ENCODE results near the gene PROSER1.
"Not testable (repeated sequence)": the region's sequence is repeated elsewhere in the genome, so short reads cannot be mapped to it uniquely, and the experiment has no call there.

PROSER1 gene

DNA sequence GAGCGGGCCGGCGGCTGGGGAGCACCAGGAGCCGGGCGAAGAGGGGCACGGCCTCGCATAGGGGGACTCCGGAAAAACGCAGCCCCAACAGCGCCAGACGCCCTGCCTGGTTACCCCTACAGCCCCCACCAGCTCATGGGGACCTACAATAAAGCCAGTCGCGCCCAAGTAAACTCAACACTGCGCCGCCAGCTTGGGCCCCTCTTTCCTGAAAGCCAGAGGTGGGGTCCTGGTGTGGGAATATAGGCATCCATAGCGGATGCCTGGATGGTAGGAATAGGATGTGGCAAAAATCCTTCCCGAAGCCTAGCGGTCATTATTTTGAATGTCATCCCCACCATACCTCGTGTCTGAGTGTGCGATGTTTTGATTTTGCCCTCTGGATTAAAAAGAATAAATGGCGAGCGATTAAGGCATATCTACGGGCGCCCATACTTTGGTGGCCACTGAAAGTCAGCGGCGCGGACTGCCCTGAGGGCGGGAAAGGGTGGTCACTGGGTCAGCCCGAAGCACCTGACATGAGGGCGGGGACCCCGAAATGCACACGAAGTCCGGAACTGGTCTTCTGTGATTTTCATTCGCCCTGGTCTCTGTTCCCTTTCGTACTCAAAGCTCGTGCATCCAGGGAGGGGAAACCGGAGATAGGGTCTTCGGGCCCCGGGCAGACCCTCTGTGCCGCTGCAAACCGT, at the start of gene PROSER1, which contains the start of gene NHLRC3:
TSS of gene PROSER1 (minus strand) at position 210 of the 689 bp plus-strand sequence. CDS start 847 bp downstream, outside the sequence.
TSS of gene NHLRC3 (plus strand) at position 577 of the 689 bp plus-strand sequence. CDS start 184 bp downstream, outside the sequence.
- Histone ChIP-seq H3K4me1 (no peaks in the 10 kb centered on the region), H3K79me2 (peaks cover 7% of the 10 kb centered on the region)

GRCh38 chr13:39086251-39086945, 48.5 kb upstream of the PROSER1 start:
- not testable (repeated sequence) for H3K27me3 ChIP-seq (ENCODE audit: control insufficient read depth, insufficient read depth, low read length); H3K4me3 ChIP-seq (ENCODE audit: low read depth, low read length); H3K4me2 ChIP-seq (ENCODE audit: low read length); H3K27ac ChIP-seq; H3K4me1 ChIP-seq; H3K36me3 ChIP-seq (ENCODE audit: control insufficient read depth, insufficient read depth, low read length); H3K9ac ChIP-seq; H3K79me2 ChIP-seq; H3K9me3 ChIP-seq (ENCODE audit: control insufficient read depth, low read length); H2AFZ ChIP-seq

More for the DNA sequence above, at the start of gene PROSER1, which contains the start of gene NHLRC3:
- peak within 1 kb of the TSS; percentile 97 for H3K4me3 ChIP-seq (ENCODE audit: low read depth, low read length)
- H3K27ac ChIP-seq: peak within 1 kb of the TSS; percentile 89
- peak within 1 kb of the TSS; percentile 91 for H2AFZ ChIP-seq
- no peaks in the 10 kb centered on the region for H3K27me3 ChIP-seq (ENCODE audit: control insufficient read depth, insufficient read depth, low read length)
- no peaks in the 10 kb centered on the region for H3K9me3 ChIP-seq (ENCODE audit: control insufficient read depth, low read length)
- peak within 1 kb of the TSS; percentile 19 for H3K9ac ChIP-seq
- TF ChIP-seq, protein P1, sequence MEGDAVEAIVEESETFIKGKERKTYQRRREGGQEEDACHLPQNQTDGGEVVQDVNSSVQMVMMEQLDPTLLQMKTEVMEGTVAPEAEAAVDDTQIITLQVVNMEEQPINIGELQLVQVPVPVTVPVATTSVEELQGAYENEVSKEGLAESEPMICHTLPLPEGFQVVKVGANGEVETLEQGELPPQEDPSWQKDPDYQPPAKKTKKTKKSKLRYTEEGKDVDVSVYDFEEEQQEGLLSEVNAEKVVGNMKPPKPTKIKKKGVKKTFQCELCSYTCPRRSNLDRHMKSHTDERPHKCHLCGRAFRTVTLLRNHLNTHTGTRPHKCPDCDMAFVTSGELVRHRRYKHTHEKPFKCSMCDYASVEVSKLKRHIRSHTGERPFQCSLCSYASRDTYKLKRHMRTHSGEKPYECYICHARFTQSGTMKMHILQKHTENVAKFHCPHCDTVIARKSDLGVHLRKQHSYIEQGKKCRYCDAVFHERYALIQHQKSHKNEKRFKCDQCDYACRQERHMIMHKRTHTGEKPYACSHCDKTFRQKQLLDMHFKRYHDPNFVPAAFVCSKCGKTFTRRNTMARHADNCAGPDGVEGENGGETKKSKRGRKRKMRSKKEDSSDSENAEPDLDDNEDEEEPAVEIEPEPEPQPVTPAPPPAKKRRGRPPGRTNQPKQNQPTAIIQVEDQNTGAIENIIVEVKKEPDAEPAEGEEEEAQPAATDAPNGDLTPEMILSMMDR (IDR thresholded peaks at IDR 0.05): no peak
- H3K4me2 ChIP-seq (ENCODE audit: low read length): peak within 1 kb of the TSS; percentile 91
- no peaks in the 10 kb centered on the region for H3K36me3 ChIP-seq (ENCODE audit: control insufficient read depth, insufficient read depth, low read length)

GRCh38 chr13:39073983-39074382, 36.1 kb upstream of the PROSER1 start:
- no peaks in the 10 kb centered on the region for H3K4me1 ChIP-seq
- no peak overlapping the region for H3K4me3 ChIP-seq (ENCODE audit: low read depth, low read length)
- H3K27me3 ChIP-seq (ENCODE audit: control insufficient read depth, insufficient read depth, low read length): no peaks in the 10 kb centered on the region
- TF ChIP-seq, protein P1 (IDR thresholded peaks at IDR 0.05): no peak
- no peak overlapping the region for H2AFZ ChIP-seq
- H3K9ac ChIP-seq: no peak overlapping the region
- H3K79me2 ChIP-seq: no peaks in the 10 kb centered on the region
- H3K36me3 ChIP-seq (ENCODE audit: control insufficient read depth, insufficient read depth, low read length): no peaks in the 10 kb centered on the region
- H3K9me3 ChIP-seq (ENCODE audit: control insufficient read depth, low read length): no peaks in the 10 kb centered on the region
- no peak overlapping the region for H3K27ac ChIP-seq
- H3K4me2 ChIP-seq (ENCODE audit: low read length): no peak overlapping the region

DNA sequence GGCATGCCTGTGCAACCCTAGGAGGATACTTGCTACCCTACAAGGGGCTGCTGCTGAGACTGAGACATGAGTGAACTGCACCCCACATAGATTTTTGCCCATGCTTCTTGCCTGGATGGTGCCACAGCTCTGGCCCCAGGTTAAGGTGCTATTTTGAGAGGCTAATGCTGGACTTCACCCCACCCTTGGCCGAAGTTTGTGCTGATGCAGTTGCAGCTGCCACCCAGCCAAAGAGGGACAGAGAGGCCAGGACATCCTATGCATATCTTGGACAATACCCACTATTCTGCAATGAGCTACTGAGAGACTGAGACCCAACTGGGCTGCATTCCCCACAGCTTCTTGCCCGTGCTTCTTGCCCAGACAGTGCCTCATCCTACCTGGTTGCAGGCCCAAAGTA, 35.0 kb upstream of the PROSER1 start:
- Histone ChIP-seq H3K79me2 (no peaks in the 10 kb centered on the region), H3K27ac (no peak overlapping the region), H3K4me3 (ENCODE audit: low read depth, low read length) (no peak overlapping the region), H3K27me3 (ENCODE audit: control insufficient read depth, insufficient read depth, low read length) (no peaks in the 10 kb centered on the region), H3K36me3 (ENCODE audit: control insufficient read depth, insufficient read depth, low read length) (no peaks in the 10 kb centered on the region), H3K4me1 (no peaks in the 10 kb centered on the region), H3K9ac (no peak overlapping the region), H3K9me3 (ENCODE audit: control insufficient read depth, low read length) (no peaks in the 10 kb centered on the region), H2AFZ (no peak overlapping the region), H3K4me2 (ENCODE audit: low read length) (no peak overlapping the region)
- TF ChIP-seq, protein P1 (IDR thresholded peaks at IDR 0.05): no peak

GRCh38 chr13:39062004-39062403, 24.1 kb upstream of the PROSER1 start:
- TF ChIP-seq, protein P1 (IDR thresholded peaks at IDR 0.05): no peak
- no peaks in the 10 kb centered on the region for H3K9me3 ChIP-seq (ENCODE audit: control insufficient read depth, low read length)
- H3K36me3 ChIP-seq (ENCODE audit: control insufficient read depth, insufficient read depth, low read length): no peaks in the 10 kb centered on the region
- no peak overlapping the region for H3K27ac ChIP-seq
- no peaks in the 10 kb centered on the region for H3K27me3 ChIP-seq (ENCODE audit: control insufficient read depth, insufficient read depth, low read length)
- no peak overlapping the region for H3K4me3 ChIP-seq (ENCODE audit: low read depth, low read length)
- H3K4me2 ChIP-seq (ENCODE audit: low read length): no peak overlapping the region
- H2AFZ ChIP-seq: no peak overlapping the region
- no peaks in the 10 kb centered on the region for H3K79me2 ChIP-seq
- no peak overlapping the region for H3K9ac ChIP-seq
- H3K4me1 ChIP-seq: no peaks in the 10 kb centered on the region
